ENCODE results near the gene TIMM10.
"Not testable (repeated sequence)": the region's sequence is repeated elsewhere in the genome, so short reads cannot be mapped to it uniquely, and the experiment has no call there.

TIMM10 gene

DNA sequence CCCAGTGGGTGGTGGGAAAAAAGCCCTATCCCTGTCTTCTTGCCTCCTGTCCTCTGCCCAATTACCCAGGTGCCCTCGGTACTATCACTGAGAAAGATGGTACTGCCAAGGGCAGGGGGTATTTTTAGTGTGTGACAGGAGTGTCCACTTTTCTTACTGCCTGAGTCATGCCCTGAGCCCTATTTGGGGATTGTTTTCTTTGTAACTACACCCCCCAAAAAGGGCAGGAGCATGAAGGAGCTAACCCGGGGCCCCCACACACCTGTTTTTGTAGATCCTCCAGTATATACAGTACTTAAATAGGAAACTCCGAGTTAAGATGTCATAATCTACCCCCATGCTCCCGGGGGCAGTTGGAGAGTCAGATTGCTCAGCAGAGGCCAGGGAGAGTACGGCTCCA is 10.6 kb upstream of the TIMM10 start:
- no peak for DNase-seq

- DNase-seq = no peak
These were observed 8.8 kb upstream of the TIMM10 start for GRCh38 chr11:57539342-57539741.

GRCh38 chr11:57536947-57537619 is 6.5 kb upstream of the TIMM10 start, which contains the start of gene SMTNL1:
SMTNL1 (plus strand) TSS chr11:57537595; CDS start chr11:57542643, 5,048 bp downstream.
- peak; percentile 34 for DNase-seq

GRCh38 chr11:57534449-57534848 is 3.9 kb upstream of the TIMM10 start:
- not testable (repeated sequence) for DNase-seq

DNA sequence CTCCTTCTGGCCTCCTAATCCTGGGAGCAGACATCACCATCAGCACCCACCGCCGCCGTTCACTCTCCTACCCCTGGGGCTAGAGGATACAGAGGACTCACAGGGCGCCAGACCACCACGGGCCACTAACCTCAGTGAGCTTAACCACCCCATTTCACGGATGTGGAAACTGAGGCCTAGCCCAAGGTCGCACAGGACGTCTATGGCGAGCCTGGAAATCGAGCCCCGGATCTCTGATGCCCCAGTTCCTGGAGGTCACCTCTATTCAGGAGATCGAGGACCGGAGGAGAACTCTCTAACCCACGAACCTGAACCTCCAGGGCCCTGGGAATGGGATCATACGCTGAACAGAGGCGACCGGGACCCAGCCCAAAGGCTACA is 349 bp downstream of the TIMM10 start:
- no peak for DNase-seq

DNA sequence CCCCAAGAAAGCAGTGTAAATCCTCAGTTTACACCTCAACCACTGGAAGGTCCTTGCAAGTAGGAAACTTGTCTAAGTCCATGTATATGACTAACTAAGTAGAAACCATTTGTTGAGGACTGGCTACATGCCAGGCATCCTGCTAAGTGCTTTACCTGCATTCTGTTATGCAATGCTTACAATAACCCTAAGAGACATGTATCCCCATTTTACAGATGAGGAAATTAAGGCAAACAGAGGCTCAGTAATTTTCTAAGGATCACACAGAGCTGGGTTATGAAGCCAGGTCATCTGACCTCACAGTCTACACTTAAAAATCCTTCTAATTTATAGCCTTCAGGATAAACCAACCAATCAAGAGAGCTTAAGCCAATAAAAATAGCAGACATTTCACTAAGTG is 1.5 kb downstream of the TIMM10 start:
- DNase-seq = no peak

GRCh38 chr11:57527056-57527631 is 3.4 kb downstream of the TIMM10 start:
- DNase-seq = peak; percentile 60

- no peak for DNase-seq
These were observed 7.1 kb downstream of the TIMM10 start for GRCh38 chr11:57523419-57523818.

- no peak for DNase-seq
These were observed 9.4 kb downstream of the TIMM10 start for GRCh38 chr11:57521116-57521515.

GRCh38 chr11:57516061-57516443 is 14.5 kb downstream of the TIMM10 start:
- DNase-seq = no peak

- no peak for DNase-seq
These were observed 15.1 kb downstream of the TIMM10 start, which contains the start of gene SLC43A1 for GRCh38 chr11:57515332-57516060. SLC43A1 (minus strand) TSS chr11:57515702; CDS start chr11:57514111, 1,591 bp downstream.

GRCh38 chr11:57514538-57515331 is 15.8 kb downstream of the TIMM10 start:
- DNase-seq = no peak

- DNase-seq = peak; percentile 23
These were observed 16.5 kb downstream of the TIMM10 start for GRCh38 chr11:57513911-57514537.

DNA sequence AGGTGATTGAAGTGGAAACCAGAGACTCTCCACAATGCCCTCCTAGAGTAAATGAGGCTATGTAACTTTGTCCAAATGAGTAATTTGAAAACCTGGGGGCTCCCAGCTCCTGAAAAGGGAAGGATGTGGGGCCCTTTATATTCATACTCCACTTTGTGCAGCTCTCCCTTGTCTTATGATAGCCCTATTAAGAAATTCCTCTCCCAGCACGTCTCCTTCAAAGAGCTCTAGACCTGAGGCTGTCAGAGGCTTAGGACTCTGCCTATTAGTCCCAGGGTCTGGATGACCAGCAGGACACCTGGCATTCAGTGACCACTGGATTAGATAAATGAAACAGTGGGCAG is 17.1 kb downstream of the TIMM10 start:
- DNase-seq = no peak

- DNase-seq = no peak
These were observed 17.7 kb downstream of the TIMM10 start for GRCh38 chr11:57512646-57513451.

DNA sequence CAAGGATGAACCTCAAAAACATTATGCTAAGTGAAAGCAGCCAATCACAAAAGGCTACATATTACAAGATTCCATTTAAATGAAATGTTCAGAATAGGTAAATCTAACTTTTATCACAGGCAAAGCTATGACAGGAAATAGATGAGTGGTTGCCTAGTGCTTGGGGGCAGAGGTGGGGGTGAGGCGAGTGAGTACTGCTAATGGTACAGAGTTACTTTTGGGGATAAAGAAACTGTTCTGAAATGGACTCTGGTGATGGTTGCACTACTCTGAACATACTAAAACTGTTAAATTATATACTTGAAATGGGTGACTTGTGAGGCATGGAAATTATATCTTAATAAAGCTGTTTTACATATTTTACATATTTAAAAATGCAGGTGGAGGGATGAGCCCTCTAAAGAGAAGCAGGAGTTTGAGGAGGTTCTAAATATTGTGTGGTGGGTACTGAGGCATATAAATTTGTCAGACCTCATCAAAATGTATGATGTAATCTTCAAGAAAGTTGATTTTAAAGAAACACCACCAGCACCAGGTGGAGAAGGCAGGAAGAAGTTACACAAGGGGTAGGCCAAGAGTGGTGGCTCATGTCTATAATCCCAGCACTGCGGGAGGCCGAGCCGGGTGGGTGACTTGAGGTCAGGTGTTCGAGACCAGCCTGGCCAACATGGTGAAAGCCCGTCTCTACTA is 18.7 kb downstream of the TIMM10 start:
- DNase-seq = no peak

- DNase-seq = no peak
These were observed 22.0 kb downstream of the TIMM10 start for GRCh38 chr11:57508341-57509170.

- no peak for DNase-seq
These were observed 24.0 kb downstream of the TIMM10 start for GRCh38 chr11:57506522-57506921.

- DNase-seq = no peak
These were observed 26.0 kb downstream of the TIMM10 start for GRCh38 chr11:57504511-57504910.

GRCh38 chr11:57502870-57503269 is 27.7 kb downstream of the TIMM10 start:
- DNase-seq = peak; percentile 13

All from NCI-H2029 (cell line).